H9 (cell line): ENCODE measurements around the gene ERN1. TPM values are rescaled to one million over a fixed set of nuclear protein-coding genes. Genes with fewer than 3 reads are reported as not detected.

Experiments used
- DNase-seq: peaks from one replicate; pipeline ENCODE4 v3.0.0-alpha.2; 2017
- H2AFZ ChIP-seq: one replicate; pipeline ENCODE4 v1.6.1; 2013; ENCODE audit warnings: mild to moderate bottlenecking, low read length, control low read depth, moderate library complexity
- H2AK5ac ChIP-seq: 2 replicates; pipeline ENCODE4 v1.6.1; 2013; ENCODE audit warnings: low read length, control low read depth, mixed read lengths; ENCODE audit not compliant: insufficient read length
- H2BK120ac ChIP-seq: one replicate; pipeline ENCODE4 v1.6.1; 2013; ENCODE audit warnings: low read depth, mild to moderate bottlenecking, low read length, control low read depth, inconsistent platforms; ENCODE audit not compliant: poor library complexity, severe bottlenecking
- H2BK12ac ChIP-seq: 2 replicates; pipeline ENCODE4 v1.6.1; 2013; ENCODE audit warnings: low read length, control low read depth, mixed read lengths, low read depth; ENCODE audit not compliant: insufficient read length
- H2BK15ac ChIP-seq: 2 replicates; pipeline ENCODE4 v1.6.1; 2013; ENCODE audit warnings: low read depth, low read length, control low read depth
- H2BK20ac ChIP-seq: one replicate; pipeline ENCODE4 v1.6.1; 2013; ENCODE audit warnings: low read depth, mild to moderate bottlenecking, low read length, control low read depth, inconsistent platforms; ENCODE audit not compliant: poor library complexity, severe bottlenecking
- H2BK5ac ChIP-seq: 2 replicates; pipeline ENCODE4 v1.6.1; 2013; ENCODE audit warnings: low read length, control low read depth, mixed read lengths; ENCODE audit not compliant: insufficient read length
- H3K14ac ChIP-seq: 2 replicates; pipeline ENCODE4 v1.6.1; 2013; ENCODE audit warnings: low read length, control low read depth; ENCODE audit not compliant: insufficient read depth
- H3K18ac ChIP-seq: 2 replicates; pipeline ENCODE4 v1.6.1; 2013; ENCODE audit warnings: low read depth, mild to moderate bottlenecking, mixed read lengths, low read length, control low read depth; ENCODE audit not compliant: insufficient read length
- H3K23ac ChIP-seq: 2 replicates; pipeline ENCODE4 v1.6.1; 2013; ENCODE audit warnings: low read length, control low read depth, mixed read lengths, low read depth; ENCODE audit not compliant: insufficient read length
- H3K23me2 ChIP-seq: 2 replicates; pipeline ENCODE4 v1.6.1; 2013; ENCODE audit warnings: low read depth, mild to moderate bottlenecking, mixed read lengths, low read length, control low read depth; ENCODE audit not compliant: insufficient read length, poor library complexity, severe bottlenecking
- H3K27ac ChIP-seq: 2 replicates; pipeline ENCODE4 v1.5.1; 2013; ENCODE audit warnings: low read length, control low read depth, mixed read lengths, low read depth; ENCODE audit not compliant: insufficient read length
- H3K27me3 ChIP-seq: 2 replicates; pipeline ENCODE4 v1.6.1; 2013; ENCODE audit warnings: low read length, control low read depth, inconsistent platforms; ENCODE audit not compliant: insufficient read depth
- H3K4ac ChIP-seq: 2 replicates; pipeline ENCODE4 v1.6.1; 2013; ENCODE audit warnings: low read depth, mild to moderate bottlenecking, control low read depth, inconsistent platforms, low read length, moderate library complexity
- H3K4me1 ChIP-seq: 2 replicates; pipeline ENCODE4 v1.6.1; 2013; ENCODE audit warnings: low read length, control low read depth, inconsistent platforms; ENCODE audit not compliant: insufficient read depth
- H3K4me2 ChIP-seq: 2 replicates; pipeline ENCODE4 v1.6.1; 2013; ENCODE audit warnings: low read length, control low read depth, mixed read lengths; ENCODE audit not compliant: insufficient read length, insufficient read depth
- H3K56ac ChIP-seq: 2 replicates; pipeline ENCODE4 v1.6.1; 2013; ENCODE audit warnings: low read depth, mild to moderate bottlenecking, mixed read lengths, low read length, control low read depth; ENCODE audit not compliant: insufficient read length
- H3K79me1 ChIP-seq: 2 replicates; pipeline ENCODE4 v1.6.1; 2013; ENCODE audit warnings: low read depth, mild to moderate bottlenecking, moderate library complexity, low read length, control low read depth, inconsistent platforms; ENCODE audit not compliant: insufficient read depth, poor library complexity, severe bottlenecking
- H3K79me2 ChIP-seq: 2 replicates; pipeline ENCODE4 v1.6.1; 2013; ENCODE audit warnings: low read length, control low read depth, inconsistent platforms; ENCODE audit not compliant: insufficient read depth
- H3K9ac ChIP-seq: 2 replicates; pipeline ENCODE4 v1.6.1; 2013; ENCODE audit warnings: low read length, control low read depth, mixed read lengths; ENCODE audit not compliant: insufficient read length; ENCODE audit errors: extremely low read depth
- H3K9me3 ChIP-seq: one replicate; pipeline ENCODE4 v1.6.1; 2013; ENCODE audit warnings: low read depth, low read length, inconsistent platforms; ENCODE audit not compliant: control insufficient read depth
- H3T11ph ChIP-seq: one replicate; pipeline ENCODE4 v1.6.1; 2013; ENCODE audit warnings: mild to moderate bottlenecking, low read length, control low read depth, inconsistent platforms
- H4K20me1 ChIP-seq: one replicate; pipeline ENCODE4 v1.6.1; 2013; ENCODE audit not compliant: control insufficient read depth, insufficient read length, insufficient read depth
- H4K5ac ChIP-seq: 2 replicates; pipeline ENCODE4 v1.6.1; 2013; ENCODE audit warnings: low read depth, mild to moderate bottlenecking, mixed read lengths, low read length, control low read depth; ENCODE audit not compliant: insufficient read length
- H4K8ac ChIP-seq: replicated peaks from 2 replicates; pipeline ENCODE4 v1.6.1; 2013; ENCODE audit warnings: low read length, control low read depth, mixed read lengths, low read depth; ENCODE audit not compliant: insufficient read length
- H4K91ac ChIP-seq: 2 replicates; pipeline ENCODE4 v1.6.1; 2013; ENCODE audit warnings: low read depth, mild to moderate bottlenecking, moderate library complexity, mixed read lengths, low read length, control low read depth; ENCODE audit not compliant: insufficient read length
- H3K27ac Mint-ChIP-seq, 3 experiments: 2 replicates in 2 of 3; 3 replicates in 1 of 3; pipeline ENCODE4 v1.8.0; 2020 to 2021; ENCODE audit warnings: mixed read lengths in 3 of 3, mild to moderate bottlenecking in 1 of 3, moderate library complexity in 1 of 3
- H3K27me3 Mint-ChIP-seq: 2 replicates; pipeline ENCODE4 v1.8.0; 2021; ENCODE audit warnings: low read depth, mild to moderate bottlenecking, moderate library complexity, mixed read lengths
- H3K36me3 Mint-ChIP-seq, 3 experiments: 2 replicates in 2 of 3; 3 replicates in 1 of 3; pipeline ENCODE4 v1.8.0; 2020 to 2021; ENCODE audit warnings: low read depth in 3 of 3, mixed read lengths in 3 of 3; ENCODE audit not compliant: insufficient read depth in 1 of 3
- H3K4me1 Mint-ChIP-seq, 2 experiments: 2 replicates each; pipeline ENCODE4 v1.8.0; 2020; ENCODE audit warnings: mixed read lengths in 2 of 2
- H3K4me3 Mint-ChIP-seq, 2 experiments: 2 replicates in 1 of 2; 3 replicates in 1 of 2; pipeline ENCODE4 v1.8.0; 2020 to 2021; ENCODE audit warnings: mild to moderate bottlenecking in 2 of 2, mixed read lengths in 2 of 2, moderate library complexity in 1 of 2
- H3K9me3 Mint-ChIP-seq, 2 experiments: 2 replicates in 1 of 2; 3 replicates in 1 of 2; pipeline ENCODE4 v1.8.0; 2020; ENCODE audit warnings: mild to moderate bottlenecking in 2 of 2, mixed read lengths in 2 of 2, moderate library complexity in 1 of 2
- CTCF ChIP-seq: fragments of 200-600 bp; sonication (generic); conservative IDR thresholded peaks from 3 replicates; pipeline ENCODE4 v1.8.0; 2021; ENCODE audit warnings: antibody characterized with exemption, mild to moderate bottlenecking
- WGBS: extraction: QIAGEN DNeasy Blood & Tissue Kit; methylation state at CpG from one replicate; pipeline ENCODE4 v1.1.7; 2013; ENCODE audit warnings: missing lambda C conversion rate, low lambda C conversion rate, mixed read lengths; ENCODE audit not compliant: insufficient read length; ENCODE audit errors: extremely low coverage; 5-methylcytosine and 5-hydroxymethylcytosine counted together
- total RNA-seq: library from RNA; stranded (reverse); gene quantifications from 2 replicates; pipeline ENCODE4 v1.2.1, GENCODE V29; 2021

ERN1 gene
- total RNA-seq, 1 experiment from 2014 or later = 5.0 TPM

- DNase-seq = no peak
- no peak overlapping the region for H3K4me2 ChIP-seq
These were observed 14.8 kb downstream of the ERN1 start for GRCh38 chr17:64115043-64115698.

More at GRCh38 chr17:64115043-64115698, 14.8 kb downstream of the ERN1 start:
- no peak overlapping the region for H3K9ac ChIP-seq
- no peak overlapping the region for H2BK12ac ChIP-seq
- no peaks in the 10 kb centered on the region for H3K79me2 ChIP-seq
- no CpG with 5 or more reads among the region's 8 CpGs for WGBS
- no peaks in the 10 kb centered on the region for H3K79me1 ChIP-seq
- no peak overlapping the region for H3T11ph ChIP-seq
- H3K23ac ChIP-seq = no peak overlapping the region
- H3K27ac ChIP-seq = no peak overlapping the region
- H3K4me1 ChIP-seq = no peaks in the 10 kb centered on the region; the same call in 1 of the 2 replicates
- no peak overlapping the region for H3K14ac ChIP-seq
- H3K4ac ChIP-seq = no peak overlapping the region
- no peak overlapping the region for H3K27ac Mint-ChIP-seq
- no peak overlapping the region for H2BK20ac ChIP-seq
- no peaks in the 10 kb centered on the region for H3K9me3 ChIP-seq
- H2AFZ ChIP-seq = no peak overlapping the region
- no peak overlapping the region for H2BK120ac ChIP-seq
- peaks cover 6 to 8% of the 10 kb centered on the region in 2 experiments for H3K4me1 Mint-ChIP-seq
- H3K27me3 Mint-ChIP-seq = no peaks in the 10 kb centered on the region
- H3K18ac ChIP-seq = no peak overlapping the region
- H3K56ac ChIP-seq = no peak overlapping the region
- H3K36me3 Mint-ChIP-seq = no peaks in the 10 kb centered on the region
- H4K20me1 ChIP-seq = no peaks in the 10 kb centered on the region
- no peaks in the 10 kb centered on the region for H3K27me3 ChIP-seq
- no peak overlapping the region for H2BK15ac ChIP-seq
- no peak overlapping the region for H3K4me3 Mint-ChIP-seq
- TF ChIP-seq CTCF = no peak
- H4K5ac ChIP-seq = no peak overlapping the region
- no peak overlapping the region for H2BK5ac ChIP-seq
- H3K23me2 ChIP-seq = no peaks in the 10 kb centered on the region
- H4K91ac ChIP-seq = no peak overlapping the region
- H4K8ac ChIP-seq = no peak overlapping the region
- H3K9me3 Mint-ChIP-seq = no peaks in the 10 kb centered on the region
- H2AK5ac ChIP-seq = no peak overlapping the region
